ENCODE results near the gene GABRG3. TPM values are rescaled to one million over a fixed set of nuclear protein-coding genes. Genes with fewer than 3 reads are reported as not detected.

Gene GABRG3
- total RNA-seq, 1 donor from 2014 or later: 0.08 TPM

DNA sequence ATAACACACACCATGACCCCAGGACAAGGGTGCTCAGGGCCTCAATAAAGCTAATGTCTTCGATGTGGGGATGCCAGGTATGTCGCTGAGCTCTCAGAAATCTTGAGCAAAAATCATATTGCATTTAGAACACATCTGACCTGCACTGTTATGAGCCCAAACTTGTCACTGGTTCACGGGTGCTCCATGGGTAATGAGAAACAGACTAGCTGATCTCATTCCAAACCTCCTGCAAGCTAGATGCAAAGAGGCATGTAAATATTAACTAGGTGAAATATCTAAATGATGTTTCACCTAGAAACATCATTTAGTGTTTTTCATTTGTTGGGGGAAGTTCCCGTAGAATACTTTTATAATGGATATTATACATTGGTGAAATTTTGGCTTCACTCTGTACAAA is 578.8 kb downstream of the GABRG3 start:
- no peaks in the 10 kb centered on the region for H3K27me3 ChIP-seq (ENCODE audit: control insufficient read depth, insufficient read depth, low read length)
- no peak for DNase-seq (ENCODE audit: low read depth)

DNA sequence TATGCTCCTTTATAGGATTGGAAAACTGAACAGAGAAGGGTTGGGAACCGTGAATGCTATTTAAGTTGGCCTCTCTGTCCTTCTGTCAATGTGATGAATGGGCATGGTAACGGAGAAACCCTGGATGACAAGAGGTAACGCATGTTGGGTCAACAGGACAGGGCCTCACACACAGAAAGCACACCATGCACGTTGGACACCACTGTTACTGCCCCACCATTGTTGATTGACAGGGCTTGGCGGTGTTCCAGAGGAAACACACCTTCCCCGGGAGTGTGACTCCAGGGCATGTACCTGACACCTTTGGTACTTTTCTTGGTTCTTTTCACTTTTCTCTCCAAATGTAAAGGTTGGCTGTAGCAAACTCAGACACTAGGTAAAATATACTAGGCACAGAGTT is 579.7 kb downstream of the GABRG3 start:
- TF ChIP-seq, protein P1, sequence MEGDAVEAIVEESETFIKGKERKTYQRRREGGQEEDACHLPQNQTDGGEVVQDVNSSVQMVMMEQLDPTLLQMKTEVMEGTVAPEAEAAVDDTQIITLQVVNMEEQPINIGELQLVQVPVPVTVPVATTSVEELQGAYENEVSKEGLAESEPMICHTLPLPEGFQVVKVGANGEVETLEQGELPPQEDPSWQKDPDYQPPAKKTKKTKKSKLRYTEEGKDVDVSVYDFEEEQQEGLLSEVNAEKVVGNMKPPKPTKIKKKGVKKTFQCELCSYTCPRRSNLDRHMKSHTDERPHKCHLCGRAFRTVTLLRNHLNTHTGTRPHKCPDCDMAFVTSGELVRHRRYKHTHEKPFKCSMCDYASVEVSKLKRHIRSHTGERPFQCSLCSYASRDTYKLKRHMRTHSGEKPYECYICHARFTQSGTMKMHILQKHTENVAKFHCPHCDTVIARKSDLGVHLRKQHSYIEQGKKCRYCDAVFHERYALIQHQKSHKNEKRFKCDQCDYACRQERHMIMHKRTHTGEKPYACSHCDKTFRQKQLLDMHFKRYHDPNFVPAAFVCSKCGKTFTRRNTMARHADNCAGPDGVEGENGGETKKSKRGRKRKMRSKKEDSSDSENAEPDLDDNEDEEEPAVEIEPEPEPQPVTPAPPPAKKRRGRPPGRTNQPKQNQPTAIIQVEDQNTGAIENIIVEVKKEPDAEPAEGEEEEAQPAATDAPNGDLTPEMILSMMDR (IDR thresholded peaks at IDR 0.05; ENCODE audit: insufficient read depth, low read length, poor library complexity, severe bottlenecking): no peak
- no peak overlapping the region for H3K4me3 ChIP-seq (ENCODE audit: low read depth, low read length)
- H3K27me3 ChIP-seq (ENCODE audit: control insufficient read depth, insufficient read depth, low read length): no peaks in the 10 kb centered on the region
- no peaks in the 10 kb centered on the region for H3K36me3 ChIP-seq (ENCODE audit: control insufficient read depth, insufficient read depth, low read length)
- no peak for DNase-seq (ENCODE audit: low read depth)

More for the DNA sequence above, 578.8 kb downstream of the GABRG3 start:
- Histone ChIP-seq H3K4me3 (ENCODE audit: low read depth, low read length) (no peak overlapping the region), H3K36me3 (ENCODE audit: control insufficient read depth, insufficient read depth, low read length) (no peaks in the 10 kb centered on the region)
- TF ChIP-seq, protein P1 (IDR thresholded peaks at IDR 0.05; ENCODE audit: insufficient read depth, low read length, poor library complexity, severe bottlenecking): no peak

DNA sequence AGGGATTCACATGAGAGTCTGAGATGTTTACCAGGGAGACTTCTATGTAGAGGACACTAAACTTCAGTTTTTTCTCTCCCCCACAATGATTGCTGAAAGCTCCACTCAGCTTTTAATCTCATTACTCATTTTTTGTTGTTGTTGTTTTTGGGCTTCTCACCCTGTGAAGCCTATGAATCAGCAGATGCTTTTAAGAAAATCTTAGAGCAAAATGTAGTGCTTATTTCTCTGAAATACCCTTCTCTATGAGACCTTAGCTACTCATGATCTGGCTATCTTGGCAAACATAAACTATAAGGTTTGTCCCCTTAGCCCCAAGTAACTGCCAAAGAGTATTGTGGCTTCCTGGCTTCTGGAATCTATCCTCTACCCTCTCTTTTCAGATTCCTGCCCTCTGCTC is 590.8 kb downstream of the GABRG3 start:
- DNase-seq (ENCODE audit: low read depth): no peak
- no peaks in the 10 kb centered on the region for H3K36me3 ChIP-seq (ENCODE audit: control insufficient read depth, insufficient read depth, low read length)
- TF ChIP-seq, protein P1 (IDR thresholded peaks at IDR 0.05; ENCODE audit: insufficient read depth, low read length, poor library complexity, severe bottlenecking): no peak
- H3K4me3 ChIP-seq (ENCODE audit: low read depth, low read length): no peak overlapping the region
- H3K27me3 ChIP-seq (ENCODE audit: control insufficient read depth, insufficient read depth, low read length): no peaks in the 10 kb centered on the region

DNA sequence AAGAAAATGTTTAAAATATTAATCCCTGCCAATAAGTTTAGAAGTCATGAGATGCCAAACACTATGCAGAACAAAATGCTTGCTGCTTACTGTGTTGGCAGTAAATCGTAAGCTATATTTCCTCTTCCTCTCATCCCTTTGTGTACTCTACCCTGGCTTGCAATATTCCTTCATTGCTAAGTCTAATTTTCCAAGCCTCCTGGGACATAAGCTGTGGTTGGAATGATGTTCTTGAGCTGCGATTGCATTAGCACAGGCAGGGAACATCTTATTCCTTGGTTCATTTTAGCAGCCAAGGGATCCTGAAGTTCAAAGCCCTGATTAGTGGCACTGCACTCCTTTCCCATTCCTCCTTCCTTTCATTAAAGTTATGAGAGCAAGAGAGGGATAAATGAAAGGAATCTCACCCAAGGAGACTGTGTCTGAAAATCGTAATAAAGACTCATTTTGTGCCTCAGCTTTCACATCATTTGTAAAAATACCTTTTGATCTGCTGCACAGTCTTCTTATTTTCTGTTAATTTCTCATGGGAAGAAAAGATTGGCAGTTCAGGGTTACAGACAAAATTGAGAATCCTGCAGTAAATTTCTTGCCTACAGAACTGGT is 592.9 kb downstream of the GABRG3 start:
- no peak overlapping the region for H3K4me3 ChIP-seq (ENCODE audit: low read depth, low read length)
- TF ChIP-seq, protein P1 (IDR thresholded peaks at IDR 0.05; ENCODE audit: insufficient read depth, low read length, poor library complexity, severe bottlenecking): no peak
- no peaks in the 10 kb centered on the region for H3K36me3 ChIP-seq (ENCODE audit: control insufficient read depth, insufficient read depth, low read length)

DNA sequence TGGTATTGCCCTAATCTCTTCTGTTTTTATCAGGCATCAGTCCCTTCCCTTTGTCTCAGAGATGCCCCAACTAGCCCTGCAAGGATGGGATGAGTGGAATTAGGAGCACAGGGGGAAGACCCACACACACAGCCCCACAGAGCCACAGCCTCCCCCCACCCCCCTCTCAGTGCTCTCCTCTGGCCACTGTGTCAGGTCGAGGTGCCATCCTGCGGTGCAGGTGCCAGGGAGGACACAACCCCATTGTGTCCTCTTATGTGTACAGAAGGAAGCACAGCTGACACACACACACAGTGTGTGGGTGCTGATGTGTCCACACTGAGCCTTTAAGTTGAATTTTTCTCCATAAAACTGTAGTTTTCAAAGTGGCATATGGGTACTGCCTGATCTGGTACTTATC is 593.7 kb downstream of the GABRG3 start:
- no peaks in the 10 kb centered on the region for H3K27me3 ChIP-seq (ENCODE audit: control insufficient read depth, insufficient read depth, low read length)
- TF ChIP-seq, protein P1 (IDR thresholded peaks at IDR 0.05; ENCODE audit: insufficient read depth, low read length, poor library complexity, severe bottlenecking): no peak
- DNase-seq (ENCODE audit: low read depth): no peak
- H3K4me3 ChIP-seq (ENCODE audit: low read depth, low read length): no peak overlapping the region
- no peaks in the 10 kb centered on the region for H3K36me3 ChIP-seq (ENCODE audit: control insufficient read depth, insufficient read depth, low read length)

More for the DNA sequence above, 592.9 kb downstream of the GABRG3 start:
- no peaks in the 10 kb centered on the region for H3K27me3 ChIP-seq (ENCODE audit: control insufficient read depth, insufficient read depth, low read length)
- DNase-seq (ENCODE audit: low read depth): no peak

DNA sequence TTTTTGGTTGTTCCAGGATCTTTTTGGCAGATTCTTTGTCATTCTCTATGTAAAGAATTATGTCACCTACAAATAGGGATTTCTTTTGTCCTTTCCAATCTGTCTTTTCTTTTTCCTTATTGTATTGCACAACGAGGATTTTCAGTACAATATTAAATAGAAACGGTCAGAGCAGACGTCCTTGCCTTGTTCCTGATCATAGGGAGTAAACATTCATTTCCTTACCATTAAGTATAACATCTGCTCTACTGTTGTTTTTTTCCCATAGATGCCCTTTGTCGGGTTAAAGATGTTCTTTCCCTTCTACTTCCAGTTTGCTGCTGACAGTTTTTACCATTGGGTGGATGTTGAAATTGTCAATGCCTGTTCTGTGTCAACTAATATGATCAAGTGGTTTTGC is 599.8 kb downstream of the GABRG3 start:
- H3K27me3 ChIP-seq (ENCODE audit: control insufficient read depth, insufficient read depth, low read length): no peaks in the 10 kb centered on the region
- H3K4me3 ChIP-seq (ENCODE audit: low read depth, low read length): no peak overlapping the region
- no peak for DNase-seq (ENCODE audit: low read depth)
- TF ChIP-seq, protein P1 (IDR thresholded peaks at IDR 0.05; ENCODE audit: insufficient read depth, low read length, poor library complexity, severe bottlenecking): no peak
- no peaks in the 10 kb centered on the region for H3K36me3 ChIP-seq (ENCODE audit: control insufficient read depth, insufficient read depth, low read length)
